A673 (cell line): ENCODE measurements around the gene ZFYVE19.

ENCODE experiments used
- EZH2 ChIP-seq: fragments of 200-600 bp; sonication (generic); IDR thresholded peaks from 2 replicates; pipeline ENCODE4 v1.6.1; 2017; ENCODE audit warnings: borderline replicate concordance, low read depth, mild to moderate bottlenecking, mixed read lengths, antibody characterized with exemption, low read length; ENCODE audit not compliant: poor library complexity, severe bottlenecking
- TF ChIP-seq, protein P1 (sequence below): fragments of 300-800, 200-600 bp; sonication (generic); conservative IDR thresholded peaks from 2 replicates; pipeline ENCODE4 v1.5.1; 2017; ENCODE audit warnings: low read depth, mild to moderate bottlenecking, antibody characterized with exemption, low read length, moderate library complexity, mixed read lengths

GRCh38 chr15:40815042-40815698, 8.3 kb downstream of the ZFYVE19 start:
- TF ChIP-seq, protein P1, sequence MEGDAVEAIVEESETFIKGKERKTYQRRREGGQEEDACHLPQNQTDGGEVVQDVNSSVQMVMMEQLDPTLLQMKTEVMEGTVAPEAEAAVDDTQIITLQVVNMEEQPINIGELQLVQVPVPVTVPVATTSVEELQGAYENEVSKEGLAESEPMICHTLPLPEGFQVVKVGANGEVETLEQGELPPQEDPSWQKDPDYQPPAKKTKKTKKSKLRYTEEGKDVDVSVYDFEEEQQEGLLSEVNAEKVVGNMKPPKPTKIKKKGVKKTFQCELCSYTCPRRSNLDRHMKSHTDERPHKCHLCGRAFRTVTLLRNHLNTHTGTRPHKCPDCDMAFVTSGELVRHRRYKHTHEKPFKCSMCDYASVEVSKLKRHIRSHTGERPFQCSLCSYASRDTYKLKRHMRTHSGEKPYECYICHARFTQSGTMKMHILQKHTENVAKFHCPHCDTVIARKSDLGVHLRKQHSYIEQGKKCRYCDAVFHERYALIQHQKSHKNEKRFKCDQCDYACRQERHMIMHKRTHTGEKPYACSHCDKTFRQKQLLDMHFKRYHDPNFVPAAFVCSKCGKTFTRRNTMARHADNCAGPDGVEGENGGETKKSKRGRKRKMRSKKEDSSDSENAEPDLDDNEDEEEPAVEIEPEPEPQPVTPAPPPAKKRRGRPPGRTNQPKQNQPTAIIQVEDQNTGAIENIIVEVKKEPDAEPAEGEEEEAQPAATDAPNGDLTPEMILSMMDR: no peak
- no peak for TF ChIP-seq EZH2
